Measurements from ENCODE around the gene RNF8.

GRCh38 chr6:37343248-37343647 is 10.5 kb upstream of the RNF8 start:
- TF ChIP-seq ZNF266 (tag by site-specific recombination; IDR thresholded peaks at IDR 0.05; ENCODE audit: low read depth) (no peak), CTCF (tag by site-specific recombination; IDR thresholded peaks at IDR 0.05) (no peak), ZNF580 (tag by site-specific recombination; IDR thresholded peaks at IDR 0.05) (no peak), ZNF777 (tag by site-specific recombination; IDR thresholded peaks at IDR 0.05; ENCODE audit: borderline replicate concordance) (no peak), MEIS1 (CRISPR knock-in tag; IDR thresholded peaks at IDR 0.05; ENCODE audit: borderline replicate concordance) (no peak), ZBTB20 (tag by site-specific recombination; IDR thresholded peaks at IDR 0.05) (no peak)

Measured in HEK293 (cell line).